ENCODE data around the gene GAL3ST2.
"Not testable (repeated sequence)": the region's sequence is repeated elsewhere in the genome, so short reads cannot be mapped to it uniquely, and the experiment has no call there.

Gene GAL3ST2

DNA sequence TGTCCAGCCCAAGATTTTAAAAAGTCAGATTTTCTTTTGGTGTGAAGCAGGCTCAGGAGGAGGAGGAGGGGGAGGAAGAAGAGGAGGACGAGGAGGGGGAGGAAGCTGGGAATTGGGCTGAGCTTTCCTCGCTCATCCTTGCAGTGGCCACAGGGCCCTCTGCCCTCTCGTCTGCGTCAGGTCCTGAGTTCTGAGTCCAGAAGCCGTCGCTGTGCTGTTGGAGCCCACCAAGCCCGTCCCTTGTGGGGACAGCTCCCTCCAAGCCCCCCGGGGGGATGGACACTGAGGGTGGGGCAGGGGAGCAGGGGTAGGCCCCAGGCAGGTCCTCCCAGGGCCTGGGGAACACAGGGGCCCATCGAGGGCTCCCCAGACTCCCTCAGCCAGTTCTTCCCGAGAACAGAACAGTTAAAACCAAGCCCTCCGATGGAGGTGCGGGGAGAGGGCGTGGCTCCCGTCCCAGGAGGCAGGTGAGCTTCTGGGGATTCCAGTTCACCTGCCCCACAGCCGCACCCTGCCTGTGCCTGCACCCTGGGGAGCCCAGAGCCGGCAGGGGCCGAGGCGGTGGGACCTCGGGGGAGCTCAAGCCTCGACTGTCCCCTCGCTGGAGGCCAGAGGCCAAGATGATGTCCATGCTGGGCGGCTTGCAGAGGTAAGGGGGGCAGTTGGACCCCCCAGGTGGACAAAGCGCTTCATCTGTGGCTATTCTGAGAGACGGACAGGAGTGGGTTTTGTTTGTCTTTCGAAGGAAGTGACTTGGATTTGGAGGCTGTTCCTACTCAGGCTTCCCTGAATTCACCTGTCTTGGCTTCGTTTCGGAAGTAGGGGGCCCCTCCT lies at the start of gene GAL3ST2:
GAL3ST2 (plus strand) TSS at position 487 of the 834 bp plus-strand sequence; CDS start at position 621, 134 bp downstream.
- DNase-seq (ENCODE audit: low read depth in 3 of 3): no peak

DNA sequence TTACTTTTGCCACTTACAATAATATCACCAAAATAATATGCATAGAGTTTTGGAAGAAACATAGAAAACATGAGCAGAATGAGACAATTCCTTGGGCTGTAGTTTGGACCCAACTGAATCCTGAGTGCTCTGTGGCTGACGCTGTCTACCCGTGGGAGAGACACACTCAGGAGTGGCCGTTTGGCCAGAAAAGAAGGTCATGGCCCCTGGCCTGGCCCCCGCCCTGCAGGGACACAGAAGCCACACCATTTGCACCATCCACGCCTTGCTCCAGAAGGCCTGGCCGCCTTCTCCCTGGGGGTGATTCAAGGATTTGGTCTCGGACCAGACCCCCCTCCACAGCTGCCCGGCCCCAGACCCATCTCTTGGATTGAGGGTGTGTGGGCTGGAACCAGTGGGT lies 48.6 kb upstream of the GAL3ST2 start:
- DNase-seq (ENCODE audit: low read depth in 3 of 3): no peak

DNA sequence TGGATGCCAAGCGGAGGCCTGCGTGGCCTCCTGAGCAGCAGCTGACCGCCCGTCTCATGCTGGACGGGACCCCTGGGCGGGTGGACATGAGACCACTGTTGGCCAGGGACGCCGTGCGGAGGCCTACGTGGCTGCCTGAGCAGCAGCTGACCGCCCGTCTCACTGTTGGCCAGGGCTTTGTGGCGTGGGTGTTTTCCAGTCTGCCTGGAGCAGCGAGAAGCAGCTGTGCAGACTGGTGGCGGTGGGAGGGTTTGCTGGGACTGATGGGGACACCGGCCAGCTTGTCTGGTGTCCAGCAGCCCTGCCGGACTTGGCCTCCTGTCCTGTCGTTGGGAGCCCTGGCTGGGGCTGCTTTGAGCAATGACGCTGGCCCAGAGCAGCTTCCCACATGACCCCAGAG lies 48.0 kb upstream of the GAL3ST2 start:
- no peak for DNase-seq (ENCODE audit: low read depth in 3 of 3)

DNA sequence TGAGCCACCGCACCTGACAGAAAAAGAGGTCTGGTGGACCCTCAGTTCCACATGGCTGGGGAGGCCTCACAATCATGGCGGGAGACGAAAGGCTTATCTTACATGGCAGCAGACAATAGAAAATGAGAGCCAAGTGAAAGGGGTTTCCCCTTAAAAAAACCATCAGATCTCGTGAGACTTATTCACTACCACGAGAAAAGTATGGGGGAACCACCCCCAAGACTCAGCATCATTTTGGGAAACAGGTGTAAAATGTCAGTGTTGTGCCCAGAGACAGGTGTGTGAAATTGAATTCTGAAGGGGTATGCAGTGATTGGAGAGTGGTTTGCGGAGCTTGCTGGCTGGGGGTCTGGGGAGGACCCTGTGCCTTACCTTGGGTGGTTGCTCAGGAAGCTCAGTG lies 46.8 kb upstream of the GAL3ST2 start:
- no peak for DNase-seq (ENCODE audit: low read depth in 3 of 3)

DNA sequence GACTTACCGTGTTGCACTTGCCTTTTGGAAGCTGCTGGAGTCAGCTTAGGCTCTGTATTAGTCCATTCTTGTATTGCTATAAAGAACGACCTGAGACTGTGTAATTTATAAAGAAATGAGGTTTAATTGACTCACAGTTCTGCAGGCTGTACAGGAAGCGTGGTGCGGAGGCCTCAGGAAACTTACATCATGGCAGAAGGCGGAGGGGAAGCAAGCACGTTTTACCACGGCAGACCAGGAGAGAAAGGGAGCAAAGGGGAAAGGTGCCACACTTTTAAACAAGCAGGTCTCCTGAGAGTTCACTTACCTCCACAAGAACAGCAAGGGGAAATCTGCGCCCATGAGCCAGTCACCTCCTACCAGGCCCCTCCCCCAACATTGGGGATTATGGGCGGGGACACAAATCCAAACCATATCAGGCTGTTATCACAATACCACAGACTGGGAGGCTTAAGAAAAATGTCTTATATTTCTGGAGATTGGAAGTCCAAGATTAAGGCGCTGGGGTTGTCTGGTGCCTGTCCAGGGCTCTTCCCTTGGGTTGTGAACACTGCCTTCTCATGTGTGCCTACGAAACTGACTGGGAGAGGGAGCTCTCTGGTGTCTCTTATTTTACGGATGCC lies 45.8 kb upstream of the GAL3ST2 start:
- no peak for DNase-seq (ENCODE audit: low read depth in 3 of 3)

DNA sequence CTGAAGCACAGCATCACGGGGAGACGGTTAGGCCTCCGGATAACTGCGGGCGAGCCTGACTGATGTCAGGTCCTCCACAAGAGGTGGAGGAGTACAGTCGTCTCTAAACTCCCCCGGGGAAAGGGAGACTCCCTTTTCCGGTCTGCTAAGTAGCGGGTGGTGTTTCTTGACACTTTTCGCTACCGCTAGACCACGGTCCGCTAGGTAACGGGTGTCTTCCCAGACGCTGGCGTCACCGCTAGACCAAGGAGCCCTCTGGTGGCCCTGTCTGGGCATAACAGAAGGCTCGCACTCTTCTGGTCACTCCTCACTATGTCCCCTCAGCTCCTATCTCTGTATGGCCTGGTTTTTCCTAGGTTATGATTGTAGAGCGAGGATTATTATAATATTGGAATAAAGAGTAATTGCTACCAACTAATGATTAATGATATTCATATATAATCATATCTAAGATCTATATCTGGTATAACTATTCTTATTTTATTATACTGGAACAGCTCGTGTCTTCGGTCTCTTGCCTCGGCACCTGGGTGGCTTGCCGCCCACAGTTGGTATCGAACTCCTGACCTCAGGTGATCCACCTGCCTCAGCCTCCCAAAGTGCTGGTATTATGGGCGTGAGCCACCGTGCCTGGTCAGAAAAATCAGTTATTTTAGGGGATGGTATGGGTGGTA lies 44.0 kb upstream of the GAL3ST2 start:
- DNase-seq (ENCODE audit: low read depth in 3 of 3): peak in 1 of 3 experiments; percentile 72

DNA sequence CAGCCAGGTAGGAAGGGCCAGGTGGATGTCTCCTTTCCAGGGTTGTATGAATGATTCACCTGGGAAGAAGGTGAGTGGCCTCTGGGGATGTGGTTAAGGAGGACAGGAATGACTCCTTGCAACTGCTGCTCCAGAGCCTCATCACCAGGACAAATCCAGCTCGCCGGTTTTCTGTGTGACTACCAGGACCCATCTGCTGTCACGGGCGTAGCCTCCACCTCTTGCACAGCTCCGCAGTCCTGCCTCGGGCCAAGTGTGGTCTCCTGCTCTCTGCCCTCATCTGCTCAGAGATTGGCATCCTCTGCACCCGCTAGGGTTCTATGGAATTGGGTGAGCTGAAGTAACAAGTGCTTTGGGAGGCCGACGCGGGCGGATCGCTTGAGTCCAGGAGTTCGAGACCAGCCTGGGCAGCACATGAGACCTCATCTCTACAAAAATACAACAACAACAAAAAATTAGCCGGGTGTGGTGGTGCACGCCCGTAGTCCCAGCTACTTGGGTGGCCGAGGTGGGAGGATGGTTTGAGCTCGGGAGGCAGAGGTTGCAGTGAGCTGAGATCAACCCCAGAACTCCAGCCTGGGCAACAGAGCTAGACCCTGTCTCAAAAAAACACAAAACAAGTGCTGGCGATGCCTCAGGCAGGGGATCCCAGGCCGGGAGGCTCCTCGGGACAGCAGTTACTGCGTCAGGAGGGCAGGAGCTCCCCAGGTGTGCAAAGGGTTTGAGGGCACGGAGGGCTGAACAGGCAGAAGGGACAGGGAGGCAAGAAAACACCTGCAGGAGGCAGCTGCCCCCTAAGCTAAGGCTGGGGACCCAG lies 43.0 kb upstream of the GAL3ST2 start:
- DNase-seq (ENCODE audit: low read depth in 3 of 3): no peak

DNA sequence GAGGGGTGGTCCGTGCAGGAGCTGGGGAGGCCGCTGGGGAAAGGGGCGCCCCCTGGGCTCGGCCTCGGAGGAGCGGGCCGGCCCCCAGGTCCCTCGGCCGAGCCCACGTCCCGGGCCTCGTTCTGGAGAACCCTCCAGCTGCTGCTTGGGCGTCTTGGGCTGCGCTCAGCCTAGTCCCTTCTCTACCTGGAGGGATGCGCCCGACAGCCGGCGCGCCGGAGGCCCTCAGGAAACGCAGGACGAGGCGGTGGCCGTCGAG lies 42.5 kb upstream of the GAL3ST2 start:
- DNase-seq (ENCODE audit: low read depth in 3 of 3): no peak

DNA sequence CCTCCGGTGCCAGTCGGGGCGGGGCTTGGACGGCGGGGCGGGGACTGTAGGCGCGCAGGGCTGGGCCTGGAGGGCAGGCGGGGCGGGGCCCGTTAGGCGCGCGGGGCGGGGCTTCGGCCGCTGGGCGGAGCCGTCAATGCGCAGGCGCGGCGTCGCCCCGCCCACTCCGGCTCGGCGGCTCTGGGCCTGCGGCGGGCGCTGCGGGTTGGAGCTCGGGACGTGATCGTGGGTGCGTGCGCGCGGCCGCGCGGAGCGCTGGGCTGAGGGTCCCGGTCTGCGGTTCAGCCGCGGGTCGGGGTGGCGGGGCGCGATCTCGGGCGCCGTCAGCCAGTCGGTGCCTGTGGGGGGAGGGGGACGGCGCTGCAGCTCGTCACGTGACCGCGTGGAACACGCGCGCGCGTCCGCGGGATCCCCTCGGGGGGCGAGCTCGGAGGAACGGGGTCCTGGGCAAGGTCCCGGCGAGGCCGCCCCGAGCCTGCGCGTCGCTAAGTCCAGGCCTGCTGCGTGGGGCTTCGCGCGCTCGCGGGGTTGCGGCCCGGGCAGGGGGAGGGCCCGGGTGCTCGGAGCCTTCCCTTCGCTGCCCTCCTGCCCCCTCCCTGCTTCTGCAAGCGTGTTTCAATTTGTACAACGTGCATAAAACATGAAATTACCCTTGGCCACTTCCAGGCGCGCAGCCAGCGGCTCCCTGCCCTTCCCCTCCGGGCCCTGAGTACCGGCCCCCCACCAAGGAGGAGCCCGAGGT lies 42.0 kb upstream of the GAL3ST2 start, which contains the start of gene D2HGDH:
D2HGDH (plus strand) TSS at position 164 of the 742 bp plus-strand sequence. CDS start 595 bp downstream, outside the sequence.
- DNase-seq (ENCODE audit: low read depth in 3 of 3): peak; percentile 88 to 93 (median 89)

DNA sequence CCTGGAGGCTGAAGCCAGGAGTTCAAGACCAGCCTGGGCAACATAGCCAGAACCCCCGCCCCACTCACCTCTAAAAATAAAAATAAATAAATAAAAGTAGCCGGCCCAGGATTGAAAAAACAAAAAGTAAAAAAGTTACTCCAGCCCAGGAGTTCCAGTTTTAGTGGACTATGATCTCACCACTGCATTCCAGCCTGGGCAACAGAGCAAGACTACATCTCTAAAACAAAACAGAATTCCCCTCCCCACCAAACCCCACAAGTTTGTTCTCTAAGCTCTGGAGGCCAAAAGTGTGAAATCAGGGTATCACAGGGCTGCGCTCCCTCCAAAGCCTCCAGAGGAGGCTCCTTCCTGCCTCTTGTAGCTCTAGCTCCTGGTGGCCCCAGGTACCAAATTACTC lies 40.5 kb upstream of the GAL3ST2 start:
- no peak for DNase-seq (ENCODE audit: low read depth in 3 of 3)

DNA sequence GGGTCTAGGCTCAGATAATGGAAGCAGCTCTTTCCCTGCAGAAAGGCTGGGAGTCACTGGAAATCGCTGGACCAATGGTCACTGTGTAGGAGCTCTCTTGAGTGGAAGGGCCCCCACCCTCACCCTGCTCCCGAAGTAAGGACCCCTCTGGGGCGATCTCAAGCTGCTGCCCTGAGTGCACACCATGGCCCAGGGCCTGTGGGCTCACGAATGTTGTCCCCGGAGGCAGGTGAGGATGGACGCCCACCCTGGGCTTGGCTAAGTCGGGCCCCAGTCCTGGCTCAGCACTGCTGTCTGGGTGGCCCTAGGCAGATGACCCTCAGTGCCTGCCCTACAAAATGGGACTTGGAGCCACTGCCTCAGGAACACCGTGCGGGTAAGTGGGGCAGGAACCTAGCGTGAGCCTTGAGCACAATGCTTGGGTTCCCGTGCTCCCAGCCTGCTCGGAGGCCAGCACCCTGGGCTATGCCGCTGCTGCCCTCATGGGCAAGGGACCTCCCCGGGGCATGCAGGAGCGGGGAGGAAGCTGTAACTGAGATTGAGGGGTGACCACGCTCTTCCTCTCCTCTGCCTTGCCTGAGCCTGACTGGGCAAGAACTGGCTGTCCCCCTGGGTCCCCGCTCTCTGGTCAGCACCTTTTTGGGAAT lies 38.5 kb upstream of the GAL3ST2 start:
- DNase-seq (ENCODE audit: low read depth in 3 of 3): no peak

DNA sequence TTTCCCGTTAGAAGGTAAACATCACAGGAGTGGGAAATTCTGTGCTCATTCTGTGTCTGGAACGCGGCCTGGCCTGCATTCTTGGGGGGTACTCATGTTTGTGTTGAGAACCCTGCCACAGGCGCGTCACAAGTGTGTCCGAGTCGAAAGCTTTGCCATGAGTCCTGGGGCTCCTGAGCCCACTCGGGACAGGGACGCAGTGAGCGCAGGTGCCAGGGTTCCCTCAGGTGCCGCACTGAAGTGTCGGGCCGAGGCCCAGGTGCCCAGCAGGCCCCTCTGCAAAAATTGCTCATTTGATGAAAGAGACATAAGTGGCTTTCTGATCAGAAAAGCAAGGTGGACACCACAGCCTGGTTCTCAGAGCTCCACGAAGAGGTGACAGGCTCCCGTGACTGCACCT lies 37.4 kb upstream of the GAL3ST2 start:
- no peak for DNase-seq (ENCODE audit: low read depth in 3 of 3)

DNA sequence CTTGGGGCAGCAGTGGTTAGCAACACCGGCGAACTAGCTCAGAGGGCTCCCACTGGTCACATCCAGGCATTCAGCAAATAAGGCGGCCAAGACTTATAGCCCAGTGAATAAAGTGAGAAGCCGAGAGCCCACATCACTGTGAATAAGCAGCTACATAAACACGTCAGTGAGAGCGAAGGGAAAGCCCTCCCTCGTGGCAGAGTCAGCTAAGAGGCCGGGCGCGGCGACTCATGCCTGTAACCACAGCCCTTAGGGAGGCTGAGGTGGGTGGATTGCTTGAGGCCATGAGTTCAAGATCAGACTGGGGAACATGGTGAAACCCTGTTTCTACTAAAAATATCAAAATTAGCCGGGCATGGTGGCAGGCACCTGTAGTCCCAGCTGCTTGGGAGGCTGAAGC lies 37.0 kb upstream of the GAL3ST2 start:
- peak in 2 of 3 experiments; percentile 39 to 72 for DNase-seq (ENCODE audit: low read depth in 3 of 3)

DNA sequence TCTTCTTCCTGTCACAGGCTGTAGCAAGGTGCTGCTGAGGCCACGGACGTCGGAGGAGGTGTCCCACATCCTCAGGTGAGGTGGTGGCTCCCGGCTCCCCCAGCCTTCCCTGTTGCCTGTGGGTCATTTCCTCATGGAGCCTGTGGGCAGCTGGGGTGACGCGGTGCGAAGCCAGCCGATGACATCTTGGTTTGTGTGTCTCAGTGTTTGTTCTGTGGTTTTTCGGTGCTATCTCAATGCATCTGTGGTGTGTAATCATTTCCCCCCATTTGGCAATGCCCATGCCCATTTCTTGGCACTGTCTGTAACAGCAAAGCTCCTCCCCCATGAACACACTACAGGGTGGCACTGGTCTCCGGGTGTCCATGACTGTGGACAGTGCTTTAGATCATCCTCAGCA lies 35.6 kb upstream of the GAL3ST2 start:
- DNase-seq (ENCODE audit: low read depth in 3 of 3): peak in 1 of 3 experiments; percentile 32

DNA sequence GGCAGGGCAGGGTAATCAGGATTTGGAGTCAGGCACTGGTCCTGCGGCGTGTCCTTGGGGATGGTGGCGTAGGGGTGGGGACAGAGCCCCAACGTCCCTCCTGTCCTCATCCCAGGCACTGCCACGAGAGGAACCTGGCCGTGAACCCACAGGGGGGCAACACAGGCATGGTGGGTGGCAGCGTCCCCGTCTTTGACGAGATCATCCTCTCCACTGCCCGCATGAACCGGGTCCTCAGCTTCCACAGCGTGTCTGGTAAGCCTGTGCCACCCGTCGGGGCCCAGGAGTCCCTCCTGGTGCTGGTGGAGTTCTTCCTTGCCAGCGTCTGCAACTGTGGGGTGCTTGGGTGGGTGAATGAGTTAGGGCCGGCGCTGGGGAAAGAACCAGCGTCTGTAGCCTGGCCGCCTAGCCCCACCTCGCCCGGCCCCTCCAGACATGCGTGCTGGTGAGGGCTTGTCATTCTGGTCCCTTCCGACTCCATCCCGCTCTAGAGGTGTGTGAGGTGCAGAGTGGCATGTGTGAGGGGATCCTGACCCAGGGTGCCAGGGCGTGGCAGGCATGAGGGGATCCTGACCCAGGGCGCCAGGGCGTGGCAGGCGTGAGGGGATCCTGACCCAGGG lies 34.2 kb upstream of the GAL3ST2 start:
- no peak for DNase-seq (ENCODE audit: low read depth in 3 of 3)

DNA sequence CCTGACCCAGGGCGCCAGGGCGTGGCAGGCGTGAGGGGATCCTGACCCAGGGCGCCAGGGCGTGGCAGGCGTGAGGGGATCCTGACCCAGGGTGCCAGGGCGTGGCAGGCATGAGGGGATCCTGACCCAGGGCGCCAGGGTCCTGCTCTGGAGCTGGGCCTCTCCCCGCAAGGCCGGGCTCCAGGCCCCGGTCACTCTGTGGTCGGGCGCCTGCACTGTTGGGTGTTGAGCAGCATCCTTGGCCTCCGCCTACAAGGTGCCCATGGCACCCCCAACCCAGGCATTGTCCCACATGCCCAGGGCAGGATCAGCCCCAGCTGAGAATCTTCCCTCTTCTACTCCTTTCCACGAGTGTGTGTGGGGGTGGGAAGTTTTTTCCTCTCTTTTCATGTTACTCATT lies 33.6 kb upstream of the GAL3ST2 start:
- not testable (repeated sequence) for DNase-seq (ENCODE audit: low read depth in 3 of 3)

DNA sequence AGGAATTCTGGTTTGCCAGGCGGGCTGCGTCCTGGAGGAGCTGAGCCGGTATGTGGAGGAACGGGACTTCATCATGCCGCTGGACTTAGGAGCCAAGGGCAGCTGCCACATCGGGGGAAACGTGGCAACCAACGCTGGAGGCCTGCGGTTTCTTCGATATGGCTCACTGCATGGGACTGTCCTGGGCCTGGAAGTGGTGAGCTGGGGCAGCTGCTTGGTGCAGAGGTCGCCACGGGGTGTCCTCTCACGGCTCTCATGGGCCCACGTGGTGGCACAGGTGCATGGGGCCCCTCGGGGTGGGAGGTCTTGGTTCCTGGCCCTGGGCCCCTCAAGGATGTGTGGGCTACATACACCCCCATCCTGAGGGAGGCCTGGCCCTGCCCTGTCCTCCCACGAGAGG lies 33.0 kb upstream of the GAL3ST2 start:
- no peak for DNase-seq (ENCODE audit: low read depth in 3 of 3)

DNA sequence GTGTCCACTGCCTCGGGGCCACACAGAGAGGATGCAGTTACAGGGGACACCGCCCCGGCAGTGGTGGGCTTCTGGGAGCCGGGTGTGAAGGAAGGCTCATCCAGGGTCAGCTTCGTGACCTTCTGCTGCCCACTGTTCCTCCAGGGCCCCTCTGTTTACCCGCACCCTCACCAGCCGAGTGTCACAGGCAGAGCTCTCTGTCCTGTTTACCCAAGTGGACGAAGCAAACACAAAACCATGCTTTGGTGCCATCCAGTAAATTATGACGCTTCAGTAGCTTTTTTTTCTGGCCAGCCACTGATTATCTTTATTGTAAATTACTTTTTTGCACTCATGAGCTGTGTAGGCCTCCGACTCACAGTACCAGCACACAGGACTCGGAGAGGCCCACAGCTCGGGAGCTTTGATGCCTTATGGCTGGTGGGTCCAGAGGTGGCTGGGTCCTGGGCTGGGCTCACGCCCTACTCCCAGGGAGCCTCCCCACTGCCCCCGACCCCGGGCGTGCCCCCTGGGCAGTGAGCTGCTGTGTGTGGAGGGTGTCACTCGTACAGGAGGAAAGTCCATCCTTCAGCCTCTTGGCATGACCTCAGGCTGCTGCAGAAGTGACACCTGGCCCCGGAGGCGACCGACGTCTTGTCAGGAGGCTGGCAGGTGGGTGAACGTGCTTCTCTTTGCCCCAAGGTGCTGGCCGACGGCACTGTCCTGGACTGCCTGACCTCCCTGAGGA lies 32.4 kb upstream of the GAL3ST2 start:
- DNase-seq (ENCODE audit: low read depth in 3 of 3): no peak

DNA sequence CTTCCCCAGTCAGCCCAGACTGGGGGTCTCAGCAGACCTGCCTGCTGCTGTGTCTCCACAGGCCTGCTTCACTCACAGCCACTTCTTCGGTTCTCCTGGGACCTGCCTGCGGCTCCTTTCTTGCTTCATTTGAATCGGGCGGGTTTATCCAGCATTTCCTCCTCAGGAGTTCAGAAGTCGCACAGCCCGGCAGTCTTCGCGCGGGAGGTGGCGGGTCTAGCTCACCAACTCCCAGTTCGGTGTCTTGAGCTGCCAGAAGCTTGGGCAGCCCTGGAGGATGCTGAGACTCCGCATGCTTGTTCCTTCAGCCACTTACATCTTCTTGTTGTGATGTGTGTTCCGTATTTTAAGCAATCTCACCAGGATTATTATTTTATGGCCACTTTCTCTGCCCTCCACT lies 31.3 kb upstream of the GAL3ST2 start:
- no peak for DNase-seq (ENCODE audit: low read depth in 3 of 3)

DNA sequence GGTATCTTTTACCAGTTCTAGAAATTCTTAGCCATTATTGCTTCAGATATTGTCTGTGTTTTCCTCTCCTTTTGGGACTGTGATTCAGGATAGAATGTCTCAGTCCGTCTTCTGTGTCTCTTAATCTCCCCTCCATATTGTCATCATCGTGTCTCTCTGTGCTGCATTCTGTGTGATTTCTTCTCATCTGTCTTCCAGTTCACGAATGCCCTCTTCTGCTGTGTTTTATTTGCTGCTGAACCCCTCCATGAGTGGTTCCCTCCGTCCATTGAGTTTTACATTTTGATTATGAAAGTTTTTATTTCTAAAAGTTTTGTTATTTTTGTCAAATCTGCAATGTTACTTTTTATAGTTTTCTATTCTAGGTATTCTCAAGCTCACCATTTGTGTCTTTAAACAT lies 30.5 kb upstream of the GAL3ST2 start:
- no peak for DNase-seq (ENCODE audit: low read depth in 3 of 3)

Data from stimulated activated CD4-positive, alpha-beta T cell treated with anti-CD3 and anti-CD28 coated beads, TNF-alpha, amount 100 ng/mL, for 24 hours (primary cell).